ENCODE data around the gene SPTBN5.

The SPTBN5 gene

GRCh38 chr15:41926185-41927056 is 32.6 kb upstream of the SPTBN5 start:
- DNase-seq (ENCODE audit: low read depth in 2 of 2): no peak

DNA sequence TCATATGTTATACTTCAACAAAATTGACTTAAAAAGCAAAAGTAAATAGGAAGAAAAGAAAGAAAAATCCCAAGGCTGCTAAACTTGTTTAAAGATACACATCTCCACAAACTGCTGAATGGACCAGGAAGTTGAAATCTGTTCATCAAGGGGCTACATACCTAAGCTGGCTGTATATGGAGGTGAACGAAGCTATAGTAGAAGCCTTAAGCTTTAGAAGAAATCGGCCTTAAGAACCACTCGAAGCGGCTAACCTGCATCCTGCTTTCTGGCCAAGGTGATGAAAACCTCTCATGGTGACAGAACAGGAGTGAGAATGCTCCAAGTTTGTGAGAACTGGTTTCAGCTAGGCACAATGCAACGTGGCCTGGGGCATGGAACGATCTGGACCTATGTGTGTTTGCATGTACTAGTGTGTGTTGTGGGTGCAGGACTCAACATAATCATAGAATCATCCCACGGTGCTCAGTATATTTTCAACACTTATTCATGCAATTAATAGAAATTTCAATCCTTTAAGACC is 31.3 kb upstream of the SPTBN5 start:
- DNase-seq (ENCODE audit: low read depth in 2 of 2): no peak

DNA sequence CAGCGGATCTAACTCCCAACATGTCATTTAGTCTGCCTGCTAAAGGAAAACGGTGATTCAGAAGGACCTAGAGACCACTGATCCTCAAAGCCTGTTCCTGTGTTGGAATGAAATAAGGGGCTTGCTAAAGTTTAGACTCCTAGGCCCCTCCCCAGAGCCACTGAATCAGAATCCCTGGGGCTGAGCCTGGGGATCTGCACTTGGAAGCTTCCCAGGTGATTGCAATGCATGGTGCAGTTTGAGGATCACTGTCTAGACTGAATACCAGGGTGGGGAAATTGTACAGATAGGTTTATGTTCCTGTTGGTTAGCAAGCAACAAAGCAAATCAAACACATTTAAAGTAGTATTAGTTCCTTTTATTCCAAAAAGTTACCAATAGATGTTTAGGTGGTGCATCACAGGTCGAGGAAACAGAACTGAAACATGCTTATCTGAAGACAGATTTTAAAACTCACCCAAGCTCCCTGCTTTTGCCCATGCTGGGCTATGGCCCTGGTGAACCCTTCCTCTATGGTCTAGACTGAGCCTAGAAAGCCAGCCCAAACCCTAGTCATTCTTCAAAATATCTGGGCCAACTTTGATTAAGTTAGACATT is 29.6 kb upstream of the SPTBN5 start:
- no peak for DNase-seq (ENCODE audit: low read depth in 2 of 2)

DNA sequence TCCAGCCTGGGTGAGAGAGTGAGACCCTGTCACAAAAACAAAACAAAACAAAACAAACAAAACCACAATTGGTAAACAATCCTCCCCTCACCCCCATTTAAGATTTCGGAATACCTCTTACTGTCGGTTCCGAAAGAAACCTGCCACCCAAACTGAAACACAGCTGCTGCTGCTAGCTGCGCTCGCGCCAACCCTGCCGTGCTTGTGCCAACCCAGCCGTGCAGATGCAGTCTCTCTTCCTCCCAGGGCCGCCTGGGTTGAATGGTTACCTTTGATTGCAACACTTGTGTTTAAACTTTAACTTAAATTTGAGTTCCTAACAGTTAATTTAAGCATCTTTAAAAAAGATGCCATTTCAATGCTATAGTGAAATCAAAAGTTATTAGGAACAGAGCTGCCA is 28.5 kb upstream of the SPTBN5 start:
- DNase-seq (ENCODE audit: low read depth in 2 of 2): no peak

DNA sequence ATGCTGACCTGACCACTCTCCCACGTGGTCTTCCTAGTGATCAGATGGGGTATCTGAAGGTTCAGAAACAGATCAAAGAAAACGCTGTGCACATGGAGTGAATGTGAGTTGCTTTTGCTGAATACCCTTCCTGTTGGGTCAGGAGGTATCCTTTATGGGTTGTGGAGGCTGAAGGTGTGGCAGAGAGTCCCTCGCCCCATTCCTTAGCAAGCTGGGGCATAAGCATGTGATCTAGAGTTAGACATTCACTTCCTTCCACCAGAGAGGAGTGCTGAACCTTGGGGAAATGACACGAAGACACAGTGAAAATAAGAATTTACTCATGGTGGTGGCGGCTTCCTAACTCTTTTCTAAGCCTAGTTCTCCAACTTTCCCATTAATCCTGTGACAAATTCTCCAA is 27.8 kb upstream of the SPTBN5 start:
- DNase-seq (ENCODE audit: low read depth in 2 of 2): no peak

GRCh38 chr15:41921167-41921566 is 27.3 kb upstream of the SPTBN5 start:
- no peak for DNase-seq (ENCODE audit: low read depth in 2 of 2)

DNA sequence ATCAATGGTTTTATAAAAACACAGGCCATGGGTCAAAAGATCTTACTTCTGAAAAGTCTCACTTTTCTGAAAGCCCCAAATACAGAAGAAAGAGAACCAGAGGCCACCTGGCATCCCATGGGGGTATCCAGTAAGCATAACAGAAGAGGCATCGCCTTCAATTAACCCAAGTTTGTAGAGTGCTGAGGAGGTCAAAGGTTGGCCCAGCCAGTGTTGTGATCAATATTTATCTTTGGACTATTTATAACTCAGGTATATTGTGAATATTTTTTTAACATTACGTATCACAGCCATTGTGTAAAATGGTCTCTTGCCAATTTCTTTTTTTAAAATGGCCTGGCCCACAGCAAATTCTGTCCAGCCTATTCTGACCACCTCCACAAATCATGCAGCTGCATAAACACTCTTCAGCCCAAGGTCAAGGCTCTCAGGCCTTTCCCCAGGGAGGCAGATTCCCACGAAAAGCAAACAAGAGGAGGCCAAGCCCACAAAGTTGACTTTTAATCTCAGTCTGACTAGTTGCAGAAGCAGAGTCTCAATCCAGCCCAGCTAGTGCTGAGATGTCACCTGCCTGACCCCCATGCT is 26.2 kb upstream of the SPTBN5 start:
- no peak for DNase-seq (ENCODE audit: low read depth in 2 of 2)

DNA sequence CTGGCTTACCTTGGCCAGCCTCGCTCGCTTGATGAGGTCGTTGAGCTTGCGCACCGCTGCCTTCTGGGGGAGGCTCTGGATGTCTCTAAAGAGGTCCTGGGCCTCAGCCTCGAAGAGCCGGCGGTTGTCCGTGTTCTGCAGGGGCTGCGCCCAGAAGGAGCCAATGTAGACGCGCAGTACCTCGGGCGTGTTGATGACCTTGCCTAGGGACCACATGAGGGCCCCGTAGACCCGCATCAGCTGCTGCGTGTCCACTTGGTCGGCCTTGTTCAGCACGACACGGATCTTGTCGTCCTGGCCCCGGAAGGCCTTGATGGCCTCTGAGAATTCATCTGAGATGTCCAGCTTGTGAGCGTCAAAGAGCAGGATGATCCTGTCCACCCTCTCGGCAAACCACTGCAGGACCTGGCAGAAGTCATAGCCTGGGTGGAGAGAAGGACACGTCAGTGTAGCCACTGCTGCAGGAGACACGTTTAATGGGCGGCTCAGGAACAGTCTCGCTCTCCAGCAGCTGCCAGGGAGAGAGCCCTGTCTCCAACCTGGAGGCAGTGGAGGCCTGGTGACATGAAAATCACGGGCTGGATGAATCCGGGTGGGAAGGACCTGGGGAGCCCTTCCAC is 25.5 kb upstream of the SPTBN5 start:
- DNase-seq (ENCODE audit: low read depth in 2 of 2): no peak

DNA sequence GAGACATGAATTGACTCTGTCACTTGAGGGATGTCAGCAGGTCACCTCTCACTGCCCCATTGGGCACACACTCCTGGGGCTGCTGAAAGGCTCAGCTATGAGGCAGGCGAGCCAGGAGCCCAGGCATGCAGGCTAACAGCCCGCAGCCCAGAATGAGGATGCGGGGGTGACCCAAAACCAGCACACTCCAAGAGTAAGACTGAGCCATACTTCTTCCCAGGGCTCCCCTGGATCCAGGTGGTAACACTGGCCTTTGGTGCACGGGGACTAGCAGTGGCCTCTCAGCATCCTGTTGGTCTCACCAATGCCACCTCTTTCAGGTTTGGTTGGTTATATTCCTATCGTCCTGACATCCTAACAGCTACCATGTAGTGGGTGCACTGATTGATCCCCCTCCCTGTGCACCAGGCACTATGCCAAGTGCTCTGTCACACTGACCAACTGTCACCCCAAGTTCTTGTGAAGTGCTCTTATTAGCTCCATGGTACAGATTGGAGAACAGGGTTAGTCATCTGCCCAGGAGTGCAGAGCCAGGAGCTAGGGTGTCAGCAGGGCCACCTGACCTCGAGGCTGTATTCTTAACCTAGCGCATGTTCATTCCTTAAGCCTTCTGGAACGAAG is 24.8 kb upstream of the SPTBN5 start:
- no peak for DNase-seq (ENCODE audit: low read depth in 2 of 2)

GRCh38 chr15:41917767-41918430 is 24.0 kb upstream of the SPTBN5 start:
- no peak for DNase-seq (ENCODE audit: low read depth in 2 of 2)

DNA sequence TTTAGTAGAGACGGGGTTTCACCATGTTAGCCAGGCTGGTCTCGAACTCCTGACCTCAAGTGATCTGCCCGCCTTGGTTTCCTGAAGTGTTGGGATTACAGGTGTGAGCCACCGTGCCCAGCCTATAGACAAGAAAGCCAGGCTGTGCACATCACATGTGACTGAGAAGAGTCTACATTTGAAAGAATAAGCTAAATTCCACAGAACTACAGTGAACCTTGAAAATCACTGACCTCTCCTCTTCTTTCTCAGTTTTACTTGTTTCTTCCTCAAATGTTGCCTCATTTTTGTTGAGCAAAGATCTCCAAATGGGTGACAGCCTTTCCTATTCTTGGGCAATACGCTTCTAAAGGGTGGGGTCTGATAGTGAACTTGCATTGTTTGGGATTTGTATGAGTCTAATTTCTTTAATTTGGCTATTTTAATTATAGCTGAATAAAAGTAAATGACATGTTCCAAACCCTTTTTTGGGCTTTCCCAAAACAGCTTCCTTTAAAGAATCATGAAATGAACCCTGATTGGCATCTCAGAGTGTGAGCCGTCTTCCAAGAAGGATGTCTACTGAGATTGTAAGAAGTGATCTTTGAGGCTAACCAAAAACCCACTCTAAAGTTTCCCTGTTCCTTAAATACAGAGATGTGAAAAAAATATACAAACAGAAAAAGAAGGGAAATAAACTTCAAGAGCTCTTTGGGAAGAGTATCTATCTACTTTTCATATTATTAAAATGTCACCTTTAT is 21.6 kb upstream of the SPTBN5 start:
- DNase-seq (ENCODE audit: low read depth in 2 of 2): no peak

DNA sequence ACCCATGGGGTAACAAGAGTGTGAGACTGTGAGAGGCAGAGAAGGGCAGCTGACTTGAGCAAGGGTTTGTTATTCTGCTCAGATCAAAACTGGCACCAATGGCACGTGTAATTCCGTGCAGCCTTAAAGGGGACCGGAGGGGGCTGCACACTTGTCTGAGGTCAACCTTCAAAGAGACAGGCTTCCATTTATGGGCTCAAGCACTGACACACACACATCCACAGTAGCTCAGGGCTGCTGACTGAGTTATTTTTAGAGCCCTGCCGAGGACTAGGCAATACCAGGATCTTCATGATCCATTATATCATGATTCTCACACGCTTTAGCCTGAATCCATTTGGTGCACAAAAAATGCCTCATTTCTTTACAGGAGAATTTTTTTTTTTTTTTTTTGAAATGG is 20.6 kb upstream of the SPTBN5 start:
- DNase-seq (ENCODE audit: low read depth in 2 of 2): no peak

GRCh38 chr15:41913256-41913655 is 19.4 kb upstream of the SPTBN5 start:
- DNase-seq (ENCODE audit: low read depth in 2 of 2): no peak

DNA sequence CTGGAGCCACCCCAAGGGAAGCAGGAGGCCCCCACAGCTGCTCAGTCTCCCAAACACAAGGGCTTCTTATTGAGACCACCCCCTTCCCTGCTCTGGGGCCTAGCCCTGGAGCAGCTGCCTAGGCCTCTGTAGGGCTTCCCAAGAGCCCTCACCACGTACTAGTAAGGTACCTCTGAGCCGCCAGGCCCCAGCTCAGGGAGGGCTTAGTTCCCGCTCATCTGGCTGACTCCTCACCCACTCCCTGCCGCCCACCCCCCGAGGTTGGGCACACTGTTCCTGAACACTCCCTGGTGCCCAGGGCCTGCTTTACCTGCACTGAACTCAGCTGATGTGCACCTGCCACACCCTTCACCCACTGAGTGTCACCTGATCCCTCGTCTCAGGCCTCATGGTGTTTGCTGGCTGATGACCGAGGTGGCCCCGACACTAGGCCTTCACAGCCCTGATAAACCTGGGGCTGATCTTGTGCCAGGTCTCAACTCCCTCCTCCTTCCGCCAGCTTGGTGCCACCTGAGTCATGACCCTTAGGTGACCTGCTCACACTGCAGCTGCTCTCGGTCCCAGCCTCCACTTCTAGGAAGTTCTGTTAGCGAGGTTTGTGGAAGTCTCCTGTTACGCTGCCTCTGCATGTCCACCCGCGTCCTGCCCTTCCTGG is 18.0 kb upstream of the SPTBN5 start:
- DNase-seq (ENCODE audit: low read depth in 2 of 2): no peak

GRCh38 chr15:41908736-41909461 is 15.0 kb upstream of the SPTBN5 start:
- DNase-seq (ENCODE audit: low read depth in 2 of 2): no peak

GRCh38 chr15:41907141-41907540 is 13.3 kb upstream of the SPTBN5 start:
- no peak for DNase-seq (ENCODE audit: low read depth in 2 of 2)

GRCh38 chr15:41906608-41907007 is 12.8 kb upstream of the SPTBN5 start:
- no peak for DNase-seq (ENCODE audit: low read depth in 2 of 2)

DNA sequence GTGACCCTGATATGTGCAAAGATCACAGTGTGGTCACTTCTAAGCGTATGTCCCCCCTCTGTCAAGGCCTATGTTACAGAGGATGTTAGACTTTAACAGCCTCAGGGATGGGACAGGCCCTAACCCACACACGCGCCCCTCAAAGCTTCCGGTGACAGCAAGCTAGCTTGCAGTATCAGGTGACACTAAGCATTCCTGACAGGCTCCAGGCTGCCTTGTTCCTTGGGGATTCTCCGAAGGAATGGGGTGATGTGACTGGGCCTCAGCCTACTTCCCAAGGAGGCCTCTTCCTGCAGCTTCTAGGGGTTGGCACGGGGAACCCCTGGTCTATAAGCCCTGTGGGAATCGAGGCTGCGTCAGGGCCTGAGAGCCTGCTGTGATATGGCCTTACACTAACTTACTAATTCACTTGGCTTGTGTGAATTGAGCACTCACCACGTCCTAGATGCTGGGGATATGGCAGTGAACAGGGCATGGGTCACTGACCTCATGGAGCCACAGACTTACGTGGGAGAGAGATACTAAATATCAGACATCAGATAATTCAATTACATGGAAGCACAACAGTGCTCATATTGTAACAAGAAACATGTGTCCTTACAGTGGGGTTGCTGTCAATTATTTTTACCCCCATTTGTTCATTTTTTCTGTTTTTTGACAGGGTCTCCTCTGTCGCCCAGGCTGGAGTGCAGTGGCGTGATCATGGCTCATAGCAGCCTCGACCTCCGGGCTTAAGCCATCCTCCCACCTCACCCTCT is 11.4 kb upstream of the SPTBN5 start:
- DNase-seq (ENCODE audit: low read depth in 2 of 2): no peak

DNA sequence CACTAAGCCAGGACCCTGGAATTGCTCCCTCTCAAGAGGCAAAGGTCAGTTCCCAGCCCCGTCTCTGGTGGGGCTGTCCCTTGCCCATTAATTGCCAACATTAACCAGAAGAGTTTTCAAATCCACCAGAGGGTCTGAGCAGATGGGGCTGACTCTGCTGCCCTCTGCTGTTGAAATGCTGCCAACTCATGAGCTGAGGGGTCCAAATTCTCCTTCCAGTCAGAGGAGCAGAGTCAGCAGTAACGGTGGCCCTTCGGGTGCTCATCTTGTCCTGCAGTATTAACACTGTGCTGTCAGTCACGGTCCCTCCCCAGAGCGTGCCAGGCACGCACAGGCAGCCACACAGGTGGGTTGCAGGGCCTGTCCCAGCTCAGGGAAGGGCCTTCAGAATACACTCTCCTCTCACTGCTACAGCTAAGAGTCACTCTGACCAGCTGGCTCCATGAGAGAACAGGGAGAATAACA is 10.7 kb upstream of the SPTBN5 start:
- DNase-seq (ENCODE audit: low read depth in 2 of 2): peak; percentile 46
